SIG-M5 treated with dmso at 0.1 percent for 504 hours (cell line): ENCODE data around the gene DCP1A.
A peak's percentile ranks its signal among the peaks of the same experiment; 100 is the strongest.

ENCODE experiments used
- DNase-seq: peaks from one replicate; lab custom pipeline; 2025; ENCODE audit not compliant: unreplicated experiment; lab: John Stamatoyannopoulos, UW

The DCP1A gene

GRCh38 chr3:53250453-53250852 is 96.9 kb downstream of the DCP1A start:
- DNase-seq, result no peak

- DNase-seq, result no peak
Observed at GRCh38 chr3:53248161-53248560, 99.2 kb downstream of the DCP1A start.

GRCh38 chr3:53247619-53248018 is 99.7 kb downstream of the DCP1A start:
- no peak for DNase-seq

GRCh38 chr3:53244271-53244670 is 103.1 kb downstream of the DCP1A start:
- DNase-seq, result no peak

GRCh38 chr3:53243785-53244184 is 103.6 kb downstream of the DCP1A start:
- DNase-seq, result no peak

GRCh38 chr3:53243165-53243564 is 104.2 kb downstream of the DCP1A start:
- DNase-seq, result no peak

GRCh38 chr3:53242642-53243041 is 104.7 kb downstream of the DCP1A start:
- DNase-seq, result peak; percentile 33

- DNase-seq, result no peak
Observed at GRCh38 chr3:53242155-53242554, 105.2 kb downstream of the DCP1A start.

GRCh38 chr3:53240989-53241972 is 106.1 kb downstream of the DCP1A start:
- DNase-seq, result no peak

GRCh38 chr3:53239800-53240199 is 107.5 kb downstream of the DCP1A start:
- no peak for DNase-seq

GRCh38 chr3:53238886-53239285 is 108.5 kb downstream of the DCP1A start:
- DNase-seq, result no peak

- DNase-seq, result no peak
Observed at GRCh38 chr3:53238051-53238850, 109.1 kb downstream of the DCP1A start.

- DNase-seq, result peak; percentile 30
Observed at GRCh38 chr3:53236112-53236841, 111.1 kb downstream of the DCP1A start.

GRCh38 chr3:53235545-53235944 is 111.8 kb downstream of the DCP1A start:
- no peak for DNase-seq

- DNase-seq, result no peak
Observed at GRCh38 chr3:53234841-53235232, 112.5 kb downstream of the DCP1A start.

GRCh38 chr3:53234130-53234840 is 113.1 kb downstream of the DCP1A start:
- no peak for DNase-seq
